ENCODE data around the gene CRB2.

CRB2 gene

GRCh38 chr9:123421186-123421585 lies 65.2 kb downstream of the CRB2 start:
- H3K4me3 ChIP-seq (ENCODE audit: low read depth, low read length): no peak overlapping the region
- no peak for TF ChIP-seq CTCF (IDR thresholded peaks at IDR 0.05; ENCODE audit: low read depth, low read length)

- TF ChIP-seq CTCF (IDR thresholded peaks at IDR 0.05; ENCODE audit: low read depth, low read length): no peak
- H3K4me3 ChIP-seq (ENCODE audit: low read depth, low read length): no peak overlapping the region
These were observed 65.9 kb downstream of the CRB2 start for GRCh38 chr9:123421801-123422455.

- H3K4me3 ChIP-seq (ENCODE audit: low read depth, low read length): no peak overlapping the region
- TF ChIP-seq CTCF (IDR thresholded peaks at IDR 0.05; ENCODE audit: low read depth, low read length): no peak
These were observed 66.8 kb downstream of the CRB2 start for GRCh38 chr9:123422635-123423310.

GRCh38 chr9:123423311-123423640 lies 67.3 kb downstream of the CRB2 start:
- TF ChIP-seq CTCF (IDR thresholded peaks at IDR 0.05; ENCODE audit: low read depth, low read length): no peak
- H3K4me3 ChIP-seq (ENCODE audit: low read depth, low read length): no peak overlapping the region

- no peak for TF ChIP-seq CTCF (IDR thresholded peaks at IDR 0.05; ENCODE audit: low read depth, low read length)
These were observed 68.1 kb downstream of the CRB2 start for GRCh38 chr9:123424131-123424530.

GRCh38 chr9:123424552-123425225 lies 68.7 kb downstream of the CRB2 start:
- no peak for TF ChIP-seq CTCF (IDR thresholded peaks at IDR 0.05; ENCODE audit: low read depth, low read length)
- no peak overlapping the region for H3K4me3 ChIP-seq (ENCODE audit: low read depth, low read length)

More at GRCh38 chr9:123424131-123424530, 68.1 kb downstream of the CRB2 start:
- H3K4me3 ChIP-seq (ENCODE audit: low read depth, low read length): no peak overlapping the region

- H3K4me3 ChIP-seq (ENCODE audit: low read depth, low read length): no peak overlapping the region
- no peak for TF ChIP-seq CTCF (IDR thresholded peaks at IDR 0.05; ENCODE audit: low read depth, low read length)
These were observed 69.3 kb downstream of the CRB2 start for GRCh38 chr9:123425261-123425821.
